HG03460 (cell line): ENCODE results near the gene SLC26A5.
"Not testable (repeated sequence)": the region's sequence is repeated elsewhere in the genome, so short reads cannot be mapped to it uniquely, and the experiment has no call there.

Source experiments
- ATAC-seq: cut with Tn5 transposase; IDR thresholded peaks from one replicate; pipeline ENCODE4 v1.9.1; 2021; ENCODE audit not compliant: unreplicated experiment

Gene SLC26A5, protein sequence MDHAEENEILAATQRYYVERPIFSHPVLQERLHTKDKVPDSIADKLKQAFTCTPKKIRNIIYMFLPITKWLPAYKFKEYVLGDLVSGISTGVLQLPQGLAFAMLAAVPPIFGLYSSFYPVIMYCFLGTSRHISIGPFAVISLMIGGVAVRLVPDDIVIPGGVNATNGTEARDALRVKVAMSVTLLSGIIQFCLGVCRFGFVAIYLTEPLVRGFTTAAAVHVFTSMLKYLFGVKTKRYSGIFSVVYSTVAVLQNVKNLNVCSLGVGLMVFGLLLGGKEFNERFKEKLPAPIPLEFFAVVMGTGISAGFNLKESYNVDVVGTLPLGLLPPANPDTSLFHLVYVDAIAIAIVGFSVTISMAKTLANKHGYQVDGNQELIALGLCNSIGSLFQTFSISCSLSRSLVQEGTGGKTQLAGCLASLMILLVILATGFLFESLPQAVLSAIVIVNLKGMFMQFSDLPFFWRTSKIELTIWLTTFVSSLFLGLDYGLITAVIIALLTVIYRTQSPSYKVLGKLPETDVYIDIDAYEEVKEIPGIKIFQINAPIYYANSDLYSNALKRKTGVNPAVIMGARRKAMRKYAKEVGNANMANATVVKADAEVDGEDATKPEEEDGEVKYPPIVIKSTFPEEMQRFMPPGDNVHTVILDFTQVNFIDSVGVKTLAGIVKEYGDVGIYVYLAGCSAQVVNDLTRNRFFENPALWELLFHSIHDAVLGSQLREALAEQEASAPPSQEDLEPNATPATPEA

GRCh38 chr7:103446049-103446520, at the start of gene SLC26A5:
TSS of gene SLC26A5 (minus strand) at chr7:103446207. CDS start at chr7:103421514, 24,693 bp downstream.
- ATAC-seq, result no peak

GRCh38 chr7:103487419-103487818, 41.4 kb upstream of the SLC26A5 start:
- no peak for ATAC-seq

GRCh38 chr7:103486873-103487272, 40.9 kb upstream of the SLC26A5 start:
- not testable (repeated sequence) for ATAC-seq

DNA sequence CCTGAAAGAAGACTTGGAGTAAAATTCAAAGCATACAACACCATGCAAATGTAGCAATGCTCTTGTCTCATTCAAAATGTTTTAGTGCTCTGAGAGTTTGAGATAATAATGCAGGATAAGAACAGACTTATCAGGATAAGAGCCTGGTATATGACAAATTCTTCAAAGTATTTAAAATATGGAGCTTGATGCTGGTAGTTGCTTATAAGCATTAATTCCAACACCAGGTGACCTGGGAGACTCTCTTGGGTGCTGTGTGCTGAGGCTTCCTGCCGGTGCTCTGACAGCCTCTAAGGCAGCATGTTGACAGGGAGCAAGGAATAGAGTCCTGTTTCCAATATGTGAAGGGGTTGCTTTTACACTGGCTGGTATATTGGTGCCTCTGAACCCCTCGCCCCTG, 34.8 kb upstream of the SLC26A5 start:
- no peak for ATAC-seq

- ATAC-seq, result no peak
These were observed 28.9 kb upstream of the SLC26A5 start for GRCh38 chr7:103474956-103475355.

DNA sequence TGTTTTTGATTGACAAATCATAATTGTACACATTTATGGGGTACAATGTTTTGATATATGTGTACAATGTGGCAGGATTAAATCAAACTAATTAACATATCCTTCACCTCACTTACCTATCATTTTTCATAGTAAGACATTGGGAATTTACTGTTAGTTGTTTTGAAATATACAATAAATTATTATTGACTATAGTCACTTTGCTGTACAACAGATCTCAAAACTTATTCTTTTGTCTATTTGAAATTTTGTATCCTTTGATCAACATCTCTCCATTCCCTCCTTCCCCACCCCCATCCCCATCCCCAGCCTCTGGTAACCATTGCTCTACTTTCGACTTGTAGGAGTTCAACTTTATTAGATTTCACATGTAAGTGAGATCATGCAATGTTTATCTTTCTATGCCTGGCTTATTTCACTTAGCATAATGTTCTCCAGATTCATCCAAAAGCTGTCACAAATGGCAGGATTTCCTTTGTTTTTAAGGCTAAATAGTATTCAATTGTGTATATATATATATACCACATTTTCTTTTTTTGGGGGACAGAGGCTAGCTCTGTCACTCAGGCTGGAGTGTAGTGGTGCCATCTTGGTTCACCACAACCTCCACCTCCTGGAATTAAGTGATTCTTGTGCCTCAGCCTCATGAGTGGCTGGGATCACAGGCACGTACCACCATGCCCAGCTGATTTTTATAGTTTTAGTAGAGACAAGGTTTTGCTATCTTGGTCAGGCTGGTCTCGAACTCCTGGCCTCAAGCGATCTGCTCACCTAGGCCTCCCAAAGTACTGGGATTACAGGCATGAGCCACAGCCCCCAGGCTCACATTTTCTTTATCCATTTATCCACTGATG, 23.3 kb upstream of the SLC26A5 start:
- ATAC-seq, result no peak

- no peak for ATAC-seq
These were observed 20.8 kb upstream of the SLC26A5 start for GRCh38 chr7:103466814-103467213.

GRCh38 chr7:103462358-103462757, 16.4 kb upstream of the SLC26A5 start:
- ATAC-seq, result no peak

DNA sequence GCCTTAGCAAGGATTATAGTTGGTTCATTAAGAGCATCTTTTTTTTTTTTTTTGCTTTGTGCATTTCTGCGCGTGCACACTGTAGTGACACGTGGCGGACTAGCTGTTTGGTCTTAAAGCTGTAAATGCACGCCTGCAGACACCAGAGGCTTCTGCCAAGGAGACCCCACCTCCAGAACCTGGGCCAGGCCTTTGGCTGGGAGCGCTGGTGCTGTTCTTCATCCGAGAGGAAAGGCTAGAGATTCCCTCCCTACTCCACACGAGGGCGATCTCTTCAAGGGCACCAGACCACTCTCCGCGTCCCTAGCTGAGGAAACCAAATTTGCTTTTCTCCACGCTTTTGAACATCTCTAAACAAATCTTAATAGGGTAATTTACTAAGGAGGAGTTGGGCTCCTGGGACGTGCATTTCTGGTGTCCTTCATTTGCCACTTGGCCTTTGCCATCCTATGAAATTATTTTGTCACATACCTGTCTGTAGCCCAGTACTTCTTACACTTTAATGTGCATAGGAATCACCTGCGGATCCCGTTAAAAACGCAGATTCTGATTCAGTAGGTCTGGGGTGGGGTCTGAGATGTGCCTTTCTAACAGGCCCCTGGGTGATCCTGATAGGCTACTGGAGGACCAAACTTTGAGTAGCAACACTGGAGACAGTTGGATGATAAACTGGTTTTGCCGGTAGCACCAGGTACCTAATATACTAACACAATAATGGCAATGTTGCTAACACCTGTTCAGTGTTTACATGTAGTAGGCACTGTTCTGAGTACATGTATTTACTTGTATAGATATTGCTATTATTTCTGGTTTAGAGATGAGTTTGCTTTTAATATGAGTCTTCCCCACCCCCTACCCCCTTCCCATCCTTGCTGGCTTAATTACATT, 1.3 kb upstream of the SLC26A5 start:
- no peak for ATAC-seq

GRCh38 chr7:103445228-103446048, 569 bp downstream of the SLC26A5 start:
- ATAC-seq, result no peak

DNA sequence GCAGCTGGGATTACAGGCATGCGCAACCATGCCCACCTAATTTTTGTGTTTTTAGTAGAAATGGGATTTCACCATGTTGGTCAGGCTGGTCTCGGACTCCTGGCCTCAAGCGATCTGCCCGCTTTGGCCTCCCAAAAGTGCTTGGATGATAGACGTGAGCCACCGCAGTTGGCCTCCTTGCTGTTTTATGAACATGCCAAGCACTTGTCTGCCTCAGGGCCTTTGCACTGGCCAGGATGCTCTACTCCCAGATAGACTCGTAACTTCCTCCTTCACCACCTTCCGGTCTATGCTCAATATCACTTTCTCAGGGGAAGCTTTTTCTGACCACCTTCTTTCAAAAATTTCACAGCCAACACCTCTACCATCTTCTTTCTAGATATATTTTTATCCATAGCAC, 6.3 kb downstream of the SLC26A5 start:
- ATAC-seq, result no peak

- no peak for ATAC-seq
These were observed 8.4 kb downstream of the SLC26A5 start for GRCh38 chr7:103437623-103438022.

DNA sequence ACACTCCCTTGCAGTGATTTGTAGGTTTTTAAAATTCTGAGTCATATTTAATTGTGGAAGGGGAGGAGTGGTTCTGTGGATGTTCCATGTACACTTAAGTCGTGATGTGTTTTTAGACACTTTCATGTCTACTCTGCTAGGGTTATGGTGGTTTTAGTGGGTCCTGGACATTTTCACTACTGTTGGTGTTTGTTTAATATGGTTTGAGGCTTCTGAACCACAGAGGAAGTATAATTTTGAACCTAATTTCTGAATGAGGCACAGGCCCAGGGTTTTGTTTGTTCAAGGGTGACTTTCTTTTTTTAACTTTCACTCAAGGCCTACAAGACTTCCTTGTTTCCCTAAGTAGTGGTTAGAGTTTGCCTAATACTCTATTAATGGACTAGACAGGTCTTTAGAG, 13.3 kb downstream of the SLC26A5 start:
- ATAC-seq, result peak; percentile 56

- no peak for ATAC-seq
These were observed 20.8 kb downstream of the SLC26A5 start for GRCh38 chr7:103425177-103425576.

- ATAC-seq, result no peak
These were observed 22.4 kb downstream of the SLC26A5 start for GRCh38 chr7:103423467-103424179.

DNA sequence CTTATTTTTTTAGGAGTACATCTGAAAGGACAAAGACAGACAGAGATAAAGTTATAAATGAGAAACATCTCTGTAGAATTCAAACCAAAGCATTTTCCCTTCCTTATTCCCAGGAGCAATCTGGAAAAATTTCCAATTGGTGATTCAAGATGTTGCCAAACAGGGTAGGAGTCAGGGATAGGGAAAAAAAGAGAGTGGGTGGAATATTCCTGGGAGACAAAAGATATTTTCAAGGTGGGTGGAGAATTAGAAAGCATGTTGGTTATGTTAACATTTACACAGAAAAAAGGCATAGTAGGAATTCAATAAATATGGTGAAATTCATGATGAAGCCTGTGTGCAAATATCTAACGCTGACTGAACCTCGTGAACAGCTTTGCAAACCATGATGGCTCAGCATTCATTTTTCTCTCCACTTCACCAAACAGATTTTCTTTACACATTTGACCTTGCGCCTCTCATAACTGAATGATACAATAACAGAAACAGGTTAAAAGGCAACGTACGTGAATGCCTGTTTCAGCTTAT, 25.1 kb downstream of the SLC26A5 start:
- ATAC-seq, result no peak

GRCh38 chr7:103418241-103418640, 27.8 kb downstream of the SLC26A5 start:
- no peak for ATAC-seq

- ATAC-seq, result no peak
These were observed 32.6 kb downstream of the SLC26A5 start for GRCh38 chr7:103413407-103413806.
